OCI-LY1 (cell line): ENCODE results near the gene NSFL1C.

Experiments
- CTCF ChIP-seq: fragments of 200-600 bp; sonication (generic), shearing (Covaris generic); IDR thresholded peaks from 2 replicates; pipeline ENCODE4 v1.5.1; 2017; ENCODE audit warnings: mild to moderate bottlenecking, antibody characterized with exemption, low read length, moderate library complexity, mixed read lengths
- EZH2 ChIP-seq: fragments of 200-600 bp; sonication (generic), shearing (Covaris generic); IDR thresholded peaks from 2 replicates; pipeline ENCODE4 v1.8.0; 2017; ENCODE audit warnings: borderline replicate concordance, mixed run types, mild to moderate bottlenecking, antibody characterized with exemption, low read length, moderate library complexity, mixed read lengths

GRCh38 chr20:1477896-1478490 is 11.3 kb upstream of the NSFL1C start:
- TF ChIP-seq CTCF = no peak
- no peak for TF ChIP-seq EZH2
